IMR-90 (cell line): Measurements from ENCODE around the gene NXN. TPM values are rescaled to one million over a fixed set of nuclear protein-coding genes. Genes with fewer than 3 reads are reported as not detected.

Experiments used
- ATAC-seq: fragments of 200-7000 bp; cut with Tn5 transposase; 2 replicates; pipeline ENCODE4 v1.9.1; 2020; ENCODE audit warnings: low read depth, mild to moderate bottlenecking, moderate library complexity
- BruUV-seq: library from RNA; stranded (reverse); fragments of 400-500 nt; replicated peaks from 2 replicates; lab custom pipeline; 2021; lab: Mats Ljungman, UMichigan
- CTCF ChIA-PET: fragments of 300-600 bp; formaldehyde crosslinking; extraction: SDS; loops from one replicate; lab custom pipeline; 2021; ENCODE audit warnings: antibody characterized with exemption; lab: Yijun Ruan, JAX
- POLR2A ChIA-PET: fragments of 300-600 bp; sonication (Branson Sonifier 250); formaldehyde crosslinking; loops from one replicate; lab custom pipeline; 2022; ENCODE audit warnings: antibody characterized with exemption; ENCODE audit not compliant: unreplicated experiment; lab: Charles Lee
- DNase-seq: peaks from one replicate; pipeline ENCODE4 v3.0.0; 2013
- H2AFZ ChIP-seq: replicated peaks from 2 replicates; pipeline ENCODE3; 2013; ENCODE audit warnings: low read length, mild to moderate bottlenecking; ENCODE audit not compliant: poor library complexity
- H2AK5ac ChIP-seq: 2 replicates; pipeline ENCODE4 v1.6.1; 2013; ENCODE audit warnings: low read depth, low read length, inconsistent platforms
- H2AK9ac ChIP-seq: replicated peaks from 2 replicates; pipeline ENCODE3; 2013; ENCODE audit warnings: mild to moderate bottlenecking, low read depth, low read length, moderate library complexity; ENCODE audit not compliant: poor library complexity
- H2BK120ac ChIP-seq: 2 replicates; pipeline ENCODE4 v1.6.1; 2013; ENCODE audit warnings: low read depth, low read length, inconsistent platforms
- H2BK15ac ChIP-seq: 3 replicates; pipeline ENCODE4 v1.6.1; 2013; ENCODE audit warnings: low read depth, low read length, inconsistent platforms
- H2BK20ac ChIP-seq: 2 replicates; pipeline ENCODE4 v1.6.1; 2013; ENCODE audit warnings: low read depth, mild to moderate bottlenecking, inconsistent platforms, low read length, moderate library complexity
- H2BK5ac ChIP-seq: 2 replicates; pipeline ENCODE4 v1.6.1; 2013; ENCODE audit warnings: mild to moderate bottlenecking, low read depth, low read length, inconsistent platforms; ENCODE audit not compliant: poor library complexity, severe bottlenecking
- H3K14ac ChIP-seq: replicated peaks from 2 replicates; pipeline ENCODE4 v1.6.1; 2013; ENCODE audit warnings: low read depth, low read length, inconsistent platforms
- H3K18ac ChIP-seq: 2 replicates; pipeline ENCODE4 v1.6.1; 2013; ENCODE audit warnings: low read depth, low read length, control low read depth
- H3K23ac ChIP-seq: 2 replicates; pipeline ENCODE4 v1.6.1; 2013; ENCODE audit warnings: low read depth, low read length, inconsistent platforms
- H3K27ac ChIP-seq: 2 replicates; pipeline ENCODE4 v1.5.1; 2013; ENCODE audit warnings: mild to moderate bottlenecking, control low read depth, low read length; ENCODE audit not compliant: insufficient read depth
- H3K27me3 ChIP-seq: 2 replicates; pipeline ENCODE4 v1.6.1; 2013; ENCODE audit warnings: low read length; ENCODE audit not compliant: control insufficient read depth, insufficient read depth
- H3K36me3 ChIP-seq: 2 replicates; pipeline ENCODE4 v1.6.1; 2013; ENCODE audit warnings: low read length, mixed read lengths; ENCODE audit not compliant: control insufficient read depth, insufficient read depth
- H3K4ac ChIP-seq: 2 replicates; pipeline ENCODE4 v1.6.1; 2013; ENCODE audit warnings: low read depth, low read length, inconsistent platforms
- H3K4me1 ChIP-seq: 2 replicates; pipeline ENCODE4 v1.6.1; 2013; ENCODE audit warnings: low read length, mixed read lengths; ENCODE audit not compliant: control insufficient read depth, insufficient read depth
- H3K4me2 ChIP-seq: 2 replicates; pipeline ENCODE4 v1.6.1; 2013; ENCODE audit warnings: low read depth, mild to moderate bottlenecking, control low read depth, low read length, moderate library complexity
- H3K4me3 ChIP-seq: 2 replicates; pipeline ENCODE4 v1.5.1; 2013; ENCODE audit warnings: low read depth, mild to moderate bottlenecking, control low read depth, low read length, moderate library complexity; ENCODE audit not compliant: insufficient read depth
- H3K56ac ChIP-seq: 2 replicates; pipeline ENCODE4 v1.6.1; 2013; ENCODE audit warnings: low read length, inconsistent platforms; ENCODE audit not compliant: insufficient read depth; ENCODE audit errors: extremely low read depth
- H3K79me1 ChIP-seq, 2 experiments: 2 replicates each; pipeline ENCODE4 v1.6.1; 2013; ENCODE audit warnings: low read length in 2 of 2, inconsistent platforms in 1 of 2, low read depth in 1 of 2
- H3K9ac ChIP-seq: 2 replicates; pipeline ENCODE4 v1.6.1; 2013; ENCODE audit warnings: low read depth, low read length, control low read depth
- H3K9me1 ChIP-seq: 2 replicates; pipeline ENCODE4 v1.6.1; 2013; ENCODE audit warnings: low read length, inconsistent platforms; ENCODE audit not compliant: insufficient read depth
- H3K9me3 ChIP-seq: 2 replicates; pipeline ENCODE4 v1.6.1; 2013; ENCODE audit warnings: low read length; ENCODE audit not compliant: control insufficient read depth, insufficient read depth
- H4K20me1 ChIP-seq: 2 replicates; pipeline ENCODE4 v1.6.1; 2013; ENCODE audit warnings: low read length, inconsistent platforms; ENCODE audit not compliant: insufficient read depth
- H4K5ac ChIP-seq: 2 replicates; pipeline ENCODE4 v1.6.1; 2013; ENCODE audit warnings: mild to moderate bottlenecking, low read depth, low read length, control low read depth
- H4K8ac ChIP-seq, 2 experiments: 2 replicates each; pipeline ENCODE4 v1.6.1; 2013; ENCODE audit warnings: low read depth in 2 of 2, low read length in 2 of 2, control low read depth in 1 of 2, inconsistent platforms in 1 of 2
- H4K91ac ChIP-seq: 2 replicates; pipeline ENCODE4 v1.6.1; 2013; ENCODE audit warnings: low read depth, low read length, inconsistent platforms; ENCODE audit not compliant: insufficient read depth
- BHLHE40 ChIP-seq: fragments of 150-350 bp; IDR thresholded peaks from 2 replicates; pipeline ENCODE4 v1.6.1; 2016; ENCODE audit warnings: mild to moderate bottlenecking, low read depth, low read length
- CHD1 ChIP-seq: IDR thresholded peaks from 2 replicates; pipeline ENCODE4 v1.6.1; 2012; ENCODE audit warnings: low read depth, low read length, improper control_type of control experiment
- FOS ChIP-seq: fragments of 150-350 bp; IDR thresholded peaks from 2 replicates; pipeline ENCODE4 v1.6.1; 2016; ENCODE audit warnings: low read depth, low read length
- MAFK ChIP-seq: IDR thresholded peaks from 2 replicates; pipeline ENCODE4 v1.6.1; 2012; ENCODE audit warnings: low read depth, low read length, improper control_type of control experiment
- WGBS, 2 experiments: methylation state at CpG; one replicate each; pipeline versions ENCODE4 v1.1.5 to v1.1.7; 2013; ENCODE audit warnings: missing lambda C conversion rate in 2 of 2; ENCODE audit not compliant: insufficient read length in 1 of 2; ENCODE audit errors: extremely low coverage in 2 of 2; 5-methylcytosine and 5-hydroxymethylcytosine counted together
- dilution Hi-C: fragments of 300-500 bp; cut with HindIII; formaldehyde crosslinking; loops from one replicate; pipeline ENCODE4 v1.14.3; 2018; ENCODE audit warnings: low sequenced_read_pairs; ENCODE audit not compliant: unreplicated experiment
- in situ Hi-C: fragments of 300-500 bp; cut with MboI; formaldehyde crosslinking; loops from 3 replicates; pipeline ENCODE4 v1.14.3; 2019; ENCODE audit warnings: low sequenced_read_pairs, inconsistent platforms, mixed read lengths
- intact Hi-C: fragments of 100-400 bp; cut with micrococcal nuclease; formaldehyde crosslinking; loops from 2 replicates; pipeline ENCODE4 v1.10.0; 2022
- polyA plus RNA-seq, 3 experiments: library from polyadenylated mRNA; depleted of rRNA; stranded (reverse); fragments of >200 nt; gene quantifications; 2 replicates each; pipeline ENCODE4 v1.2.3, GENCODE V29; 2012; ENCODE audit warnings: low replicate concordance in 1 of 3
- total RNA-seq: library from RNA; depleted of rRNA; stranded (reverse); fragments of >200 nt; gene quantifications from 2 replicates; pipeline ENCODE4 v1.2.3, GENCODE V29; 2012

The NXN gene
- total and polyA plus RNA-seq, 2 of the 4 experiments (the other 2 are of a cell fraction): 52.5 to 116 TPM

- TF ChIP-seq BHLHE40 (no peak), FOS (no peak), CHD1 (no peak), MAFK (no peak)
- ChIA-PET CTCF (interaction anchor here (0.6 to 2.9 kb wide), 4 partner anchors 9 to 186 kb away, joined by 3 to 14 read pairs (median 4); no protein-coding TSS in a partner anchor), POLR2A (interaction anchor here (0.7 kb wide), 1 partner anchor 8 kb away, joined by 7 read pairs; no protein-coding TSS in a partner anchor)
- H4K5ac ChIP-seq: peak overlapping the region; percentile 16; the same call in 1 of the 2 replicates
- peaks cover 4% of the 10 kb centered on the region; the same call in 1 of the 2 replicates for H3K9me1 ChIP-seq
- peak overlapping the region in 1 of 2 experiments; percentile 10; a peak in 1 of 4 replicates for H4K8ac ChIP-seq
- H2AK9ac ChIP-seq: no peak overlapping the region
- H3K4me3 ChIP-seq: no peak overlapping the region
- 0 out of 2 replicates have a peak overlapping the region, but pooled peaks have one; percentile 1 for H3K4me2 ChIP-seq
- dilution Hi-C loops: loop anchor here (25.0 kb wide), 1 partner anchor 192 kb away; the partner anchor contains the start of genes NXN and TIMM22
- no peak overlapping the region for H3K18ac ChIP-seq
- H4K20me1 ChIP-seq: peaks cover 29% of the 10 kb centered on the region
- DNase-seq: no peak
- no peak overlapping the region for H3K23ac ChIP-seq
- no peak overlapping the region for H2AK5ac ChIP-seq
- H2AFZ ChIP-seq: peak overlapping the region; percentile 27
- peaks cover 12% of the 10 kb centered on the region; the same call in 1 of the 2 replicates for H3K4me1 ChIP-seq
- H3K27ac ChIP-seq: peak overlapping the region; percentile 19
- peaks cover 4 to 21% of the 10 kb centered on the region in 2 experiments; a peak in 3 of 4 replicates for H3K79me1 ChIP-seq
- no peaks in the 10 kb centered on the region for H3K27me3 ChIP-seq
- no peak overlapping the region for H2BK15ac ChIP-seq
- no TSS peak for BruUV-seq
- no peak overlapping the region for H2BK120ac ChIP-seq
- H2BK5ac ChIP-seq: no peak overlapping the region
- no peaks in the 10 kb centered on the region for H3K9me3 ChIP-seq
- WGBS, 2 experiments: 85% methylated on average over 10 of the region's 14 CpGs; no CpG with 5 or more reads in 1 of the 2 experiments
- H2BK20ac ChIP-seq: 0 out of 2 replicates have a peak overlapping the region, but pooled peaks have one; percentile 9
- H3K56ac ChIP-seq: no peak overlapping the region
- H3K14ac ChIP-seq: peak overlapping the region; percentile 10; the same call in 1 of the 2 replicates
- in situ Hi-C loops: no loop called here
- intact Hi-C loops: loop anchor here (10.0 kb wide), 1 partner anchor 110 kb away; no protein-coding TSS in a partner anchor
- 0 out of 2 replicates have a peak overlapping the region, but pooled peaks have one; percentile 26 for H4K91ac ChIP-seq
- H3K4ac ChIP-seq: peak overlapping the region; percentile 6; the same call in 1 of the 2 replicates
- H3K36me3 ChIP-seq: peaks cover 50% of the 10 kb centered on the region
- no peak overlapping the region for H3K9ac ChIP-seq
- ATAC-seq: no peak
These were observed 184.3 kb downstream of the NXN start for GRCh38 chr17:795276-795675.
